ENCODE results near the gene RD3L.

DNA sequence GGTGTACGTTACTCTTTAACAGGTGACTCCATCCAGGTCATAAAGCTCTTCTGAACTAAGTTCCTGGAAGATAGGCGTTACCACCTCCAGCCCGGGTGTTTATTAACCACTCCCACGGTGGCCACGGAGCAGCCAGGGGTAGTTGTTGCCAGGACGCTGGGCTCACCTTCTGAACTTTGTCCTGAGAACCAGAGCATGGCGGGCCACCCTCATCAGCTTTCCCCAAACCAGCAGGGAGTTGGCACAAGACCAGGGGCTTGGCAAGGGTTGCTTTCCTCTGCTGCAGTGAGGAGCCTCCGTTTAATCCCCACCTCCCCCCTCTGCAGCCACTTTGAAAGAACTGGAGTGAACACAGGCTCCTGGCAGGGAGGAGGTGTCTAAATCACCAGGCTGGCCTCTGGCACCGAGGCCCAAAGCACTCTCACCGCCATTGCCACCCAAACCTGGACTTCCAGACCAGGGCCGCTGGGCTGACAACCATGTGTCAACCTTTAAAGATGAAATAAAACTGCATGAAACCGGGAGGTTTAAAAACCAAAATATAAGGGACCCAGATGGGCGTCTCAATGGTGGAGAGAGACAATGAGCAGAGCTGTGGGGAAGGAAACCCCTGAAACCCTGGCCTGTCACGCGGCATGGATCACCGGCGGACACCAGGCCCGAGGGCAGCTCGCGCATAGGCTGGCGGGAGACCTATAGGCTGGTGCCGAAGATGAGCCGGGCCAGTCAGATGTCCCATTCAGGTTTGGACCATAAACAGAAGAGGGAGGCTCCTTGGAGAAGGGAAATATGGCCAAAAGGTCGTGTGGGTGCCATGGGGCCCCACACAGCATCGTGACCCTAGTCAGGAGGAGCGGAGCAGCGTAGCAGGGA lies 45.0 kb downstream of the RD3L start:
- TF ChIP-seq, protein P1, sequence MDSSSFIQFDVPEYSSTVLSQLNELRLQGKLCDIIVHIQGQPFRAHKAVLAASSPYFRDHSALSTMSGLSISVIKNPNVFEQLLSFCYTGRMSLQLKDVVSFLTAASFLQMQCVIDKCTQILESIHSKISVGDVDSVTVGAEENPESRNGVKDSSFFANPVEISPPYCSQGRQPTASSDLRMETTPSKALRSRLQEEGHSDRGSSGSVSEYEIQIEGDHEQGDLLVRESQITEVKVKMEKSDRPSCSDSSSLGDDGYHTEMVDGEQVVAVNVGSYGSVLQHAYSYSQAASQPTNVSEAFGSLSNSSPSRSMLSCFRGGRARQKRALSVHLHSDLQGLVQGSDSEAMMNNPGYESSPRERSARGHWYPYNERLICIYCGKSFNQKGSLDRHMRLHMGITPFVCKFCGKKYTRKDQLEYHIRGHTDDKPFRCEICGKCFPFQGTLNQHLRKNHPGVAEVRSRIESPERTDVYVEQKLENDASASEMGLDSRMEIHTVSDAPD (CRISPR knock-in tag; IDR thresholded peaks at IDR 0.05), result no peak
- no peak for TF ChIP-seq CEBPB (tag; IDR thresholded peaks at IDR 0.05)
- TF ChIP-seq RNF2 (IDR thresholded peaks at IDR 0.05), result no peak
- TF ChIP-seq NFE2L1 (tag; IDR thresholded peaks at IDR 0.05; ENCODE audit: borderline replicate concordance, low read depth), result no peak
- no peak for TF ChIP-seq KDM4B (IDR thresholded peaks at IDR 0.05; ENCODE audit: borderline replicate concordance in 2 of 2, low read depth in 1 of 2)
